Measurements from ENCODE around the gene NSG1.

The NSG1 gene

DNA sequence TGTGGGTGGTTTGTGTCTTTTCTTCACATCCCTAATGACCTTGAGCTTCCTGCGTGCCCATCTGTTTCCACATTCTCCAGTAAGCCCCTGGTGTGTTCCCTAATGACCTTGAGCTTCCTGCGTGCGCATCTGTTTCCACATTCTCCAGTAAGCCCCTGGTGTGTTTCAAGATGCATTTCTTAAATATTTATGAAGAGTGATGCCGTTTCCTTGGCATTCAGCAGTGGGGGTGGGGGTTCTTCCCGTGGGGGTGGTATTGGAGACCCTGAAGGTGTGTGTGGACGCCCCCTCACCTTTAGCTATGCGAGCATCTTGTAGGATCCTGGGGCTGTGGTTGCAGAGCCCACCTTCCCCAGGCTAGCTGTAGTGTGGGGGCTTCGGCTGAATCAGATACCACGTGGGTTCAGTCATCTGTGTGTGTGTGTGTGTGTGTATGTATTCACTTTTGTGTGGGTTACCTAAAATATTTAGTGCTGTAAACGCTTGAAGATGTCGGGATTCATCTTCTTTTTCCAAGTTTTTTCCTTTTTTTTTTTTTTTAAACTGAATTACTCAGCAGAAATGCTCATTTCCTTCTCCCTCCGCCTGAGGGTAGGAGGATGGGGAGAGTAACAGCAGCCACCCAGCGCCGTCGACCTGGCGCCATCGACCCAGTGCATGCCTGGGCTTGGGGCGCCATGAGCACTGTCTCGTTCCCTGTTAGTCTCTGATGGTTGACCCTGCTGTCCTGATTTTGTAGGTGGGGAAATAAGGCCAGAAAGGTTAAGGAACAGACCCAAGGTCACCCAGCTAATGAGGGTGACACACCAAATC is 9.9 kb downstream of the NSG1 start:
- DNase-seq: no peak

DNA sequence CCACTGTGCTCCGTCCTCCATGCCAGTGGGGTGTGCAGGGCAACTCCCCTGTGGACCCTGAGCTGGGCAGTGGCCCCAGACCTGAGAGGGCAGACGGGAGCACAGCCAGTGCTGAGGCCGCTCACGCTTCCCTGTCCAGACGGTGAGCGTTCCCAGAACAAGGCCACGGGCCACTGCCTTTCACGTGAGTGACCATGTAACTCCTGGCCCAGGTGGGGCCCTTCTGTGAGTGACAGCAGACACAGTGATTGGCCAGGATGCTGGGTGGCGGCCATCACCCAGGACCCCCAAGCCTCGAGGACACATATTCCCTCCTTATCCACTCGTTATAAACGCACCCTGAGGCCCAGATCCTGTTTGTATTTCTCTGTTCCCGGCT is 10.5 kb downstream of the NSG1 start:
- DNase-seq: no peak

DNA sequence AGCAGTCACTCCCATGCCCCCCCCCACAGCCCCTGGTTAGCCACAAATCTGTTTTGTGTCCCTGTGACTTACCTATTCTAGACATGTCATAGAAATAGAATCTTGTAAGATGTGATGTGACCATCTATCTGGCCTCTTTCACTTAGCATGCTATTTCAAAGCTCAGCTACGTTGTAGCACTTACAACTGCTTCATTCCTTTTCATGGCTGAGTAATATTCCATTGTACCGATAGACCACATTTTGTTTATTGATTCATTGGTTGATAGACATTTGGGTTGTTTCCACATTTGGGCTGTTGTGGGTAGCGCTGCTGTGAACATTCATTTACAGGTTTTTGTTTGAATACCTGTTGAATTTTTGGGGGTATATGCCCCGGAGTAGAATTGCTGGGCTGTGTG is 11.5 kb downstream of the NSG1 start:
- DNase-seq: no peak

DNA sequence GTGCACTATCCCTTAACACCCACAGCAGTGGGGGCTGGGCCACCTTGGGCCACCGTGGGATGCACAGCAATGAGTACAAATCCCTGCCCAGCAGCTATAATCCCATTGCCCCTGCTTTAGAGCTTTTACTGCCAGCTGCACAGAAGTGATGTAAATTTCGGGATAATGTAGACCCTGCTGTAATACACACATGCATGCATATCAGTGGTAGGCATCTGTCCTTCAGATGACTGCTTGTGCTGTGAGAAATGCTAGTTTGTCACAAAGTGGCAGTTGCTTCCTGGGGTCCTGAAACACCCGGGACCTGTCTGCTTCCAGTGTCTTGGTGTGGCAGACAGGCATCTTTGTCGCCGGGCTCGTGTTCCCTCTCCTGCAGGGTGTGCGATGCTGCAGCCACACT is 14.1 kb downstream of the NSG1 start:
- no peak for DNase-seq

DNA sequence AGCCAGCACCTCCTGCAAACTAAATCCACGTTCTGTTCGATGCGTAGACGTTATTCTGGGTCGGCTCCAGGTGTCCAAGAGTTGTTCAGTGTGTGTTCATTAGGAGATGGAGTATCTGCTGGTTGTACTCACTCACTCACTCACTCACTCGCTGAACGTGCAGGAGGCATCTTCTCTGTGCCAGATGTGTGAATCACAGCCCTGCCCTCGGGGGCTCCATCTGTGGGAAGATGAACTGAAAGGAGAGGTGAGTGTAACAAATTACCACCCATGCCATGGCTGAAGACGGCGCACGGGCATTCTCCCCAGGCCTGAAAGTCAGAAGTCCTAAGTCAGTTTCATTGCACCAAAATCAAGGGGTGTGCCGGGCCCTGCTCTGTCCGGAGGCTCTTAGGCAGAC is 16.1 kb downstream of the NSG1 start:
- no peak for DNase-seq

DNA sequence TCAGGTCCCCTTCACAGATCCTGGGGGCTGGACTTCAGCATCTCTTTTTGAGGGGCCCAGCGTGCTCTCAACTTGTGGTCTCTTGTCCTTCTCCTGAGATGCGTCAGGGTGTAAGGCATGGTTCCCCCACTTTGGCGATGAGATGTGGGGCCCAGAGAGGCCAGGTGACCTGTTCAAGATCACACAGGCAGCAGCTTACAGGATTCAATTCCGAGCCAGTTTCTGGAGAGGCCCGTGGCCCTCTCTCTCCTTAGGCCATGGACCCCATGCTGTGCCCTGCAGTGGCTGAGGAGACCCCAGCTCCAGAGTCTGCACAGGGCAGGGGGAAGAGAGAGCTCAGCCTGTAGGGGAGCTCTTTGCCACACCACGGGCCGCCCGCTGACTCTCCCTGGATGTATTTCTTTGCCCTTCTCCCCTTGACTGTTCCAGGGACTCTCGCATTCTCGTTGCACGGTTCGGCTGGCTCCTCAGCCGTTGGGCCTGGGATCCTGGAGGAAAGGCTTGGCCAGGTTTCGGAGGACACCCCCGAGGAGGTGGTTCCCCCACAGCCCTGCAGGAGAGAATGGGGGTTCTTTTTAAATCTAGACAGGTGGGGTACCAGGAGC is 18.6 kb downstream of the NSG1 start:
- no peak for DNase-seq

DNA sequence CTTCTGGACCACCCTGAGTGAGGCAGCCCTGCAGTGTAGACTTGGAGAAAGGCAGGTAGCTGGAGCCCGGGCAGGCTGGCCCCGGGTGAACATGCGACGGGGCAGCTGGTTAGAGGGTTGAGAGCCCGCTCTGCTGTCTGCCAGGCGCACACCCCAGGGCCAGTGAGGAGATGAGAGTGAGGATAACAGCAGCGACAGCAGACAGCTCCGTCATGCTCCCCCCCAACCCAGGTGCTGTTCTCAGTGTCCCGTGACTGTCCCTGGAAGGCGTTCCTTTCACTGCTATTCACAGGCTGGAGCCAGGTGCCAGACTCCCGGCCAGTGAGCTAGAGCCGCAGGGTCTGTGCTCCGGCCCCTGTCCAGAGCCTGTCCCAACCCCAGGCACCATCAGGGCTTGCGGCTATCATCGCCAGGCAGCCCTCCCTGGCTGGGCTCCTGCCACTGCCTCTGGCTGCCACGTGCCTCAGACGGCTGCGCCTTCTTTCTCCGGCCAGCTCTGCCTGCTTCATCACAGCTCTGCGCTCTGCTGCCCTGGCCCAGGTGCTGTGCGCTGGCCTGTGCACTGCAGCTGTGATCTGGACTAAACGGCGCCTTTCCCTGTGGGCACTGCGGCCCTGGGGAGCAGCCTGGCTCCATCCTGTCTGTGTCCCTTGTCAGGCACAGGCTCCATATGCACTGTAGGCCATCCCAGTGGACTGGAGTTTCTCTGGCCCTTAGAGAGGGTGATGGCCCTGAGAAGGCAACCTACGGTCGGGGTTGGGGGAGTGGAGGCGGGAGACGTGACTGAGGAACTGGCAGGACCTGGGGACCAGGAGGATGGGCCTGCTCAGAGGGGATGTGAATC is 19.8 kb downstream of the NSG1 start:
- no peak for DNase-seq

DNA sequence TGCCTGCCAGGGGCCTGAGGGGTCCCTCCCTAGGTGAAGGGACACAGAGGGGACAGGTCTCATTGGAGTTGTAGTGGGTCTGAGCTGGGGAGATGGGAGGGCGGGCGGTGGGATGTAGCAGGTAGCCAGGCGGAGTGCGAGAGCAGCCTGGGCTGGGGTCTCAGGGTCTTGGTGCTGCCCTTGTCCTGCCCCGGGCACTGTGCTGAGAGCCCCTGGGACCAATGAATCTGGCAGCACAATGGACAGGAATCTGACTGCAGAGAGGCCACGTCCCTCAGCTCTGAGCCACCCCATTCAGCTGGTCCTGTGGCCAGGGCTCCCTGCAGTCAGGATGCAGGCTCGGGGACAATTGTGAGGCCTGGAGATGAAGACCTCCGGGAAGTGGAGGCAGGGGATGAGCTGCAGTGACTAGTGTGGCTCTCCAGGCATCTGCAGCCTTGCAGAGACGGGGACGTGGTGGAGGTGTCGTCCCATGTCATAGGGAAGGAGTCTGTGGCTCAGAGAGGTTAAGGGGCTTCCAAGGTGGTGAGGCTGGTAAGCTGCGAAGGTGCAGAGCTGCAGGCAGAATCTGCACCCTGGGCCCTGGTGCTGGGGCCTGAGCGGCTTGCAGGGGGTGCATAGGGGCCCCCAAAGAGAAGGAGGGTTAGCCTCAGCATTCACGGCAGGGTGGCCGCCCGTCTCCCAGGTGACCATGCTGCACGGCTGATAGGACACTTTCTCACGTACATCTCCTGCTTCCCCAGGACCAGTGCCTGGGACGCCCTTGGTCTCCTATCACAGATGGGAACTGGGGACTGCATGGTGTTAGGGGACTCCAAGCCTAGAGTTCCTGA is 20.6 kb downstream of the NSG1 start:
- no peak for DNase-seq

DNA sequence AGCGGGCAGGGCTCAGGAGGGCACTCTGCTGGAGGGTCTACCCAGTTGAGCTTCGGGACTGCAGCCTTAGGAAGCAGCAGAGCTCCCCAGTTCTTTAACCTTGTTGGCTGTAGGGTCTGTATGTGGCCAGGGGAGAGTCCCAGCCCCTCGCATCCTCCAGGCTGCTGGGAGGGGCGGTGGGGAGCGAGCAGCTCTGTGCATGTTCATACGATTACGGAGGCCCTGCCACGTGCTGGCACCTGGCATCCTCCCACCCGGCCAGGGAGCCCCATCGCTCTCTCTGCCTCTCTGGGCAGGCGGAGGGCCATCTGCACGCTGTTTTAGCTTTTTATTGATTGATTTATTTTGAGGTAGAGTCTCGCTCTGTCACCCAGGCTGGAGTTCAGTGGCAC is 21.2 kb downstream of the NSG1 start:
- no peak for DNase-seq

DNA sequence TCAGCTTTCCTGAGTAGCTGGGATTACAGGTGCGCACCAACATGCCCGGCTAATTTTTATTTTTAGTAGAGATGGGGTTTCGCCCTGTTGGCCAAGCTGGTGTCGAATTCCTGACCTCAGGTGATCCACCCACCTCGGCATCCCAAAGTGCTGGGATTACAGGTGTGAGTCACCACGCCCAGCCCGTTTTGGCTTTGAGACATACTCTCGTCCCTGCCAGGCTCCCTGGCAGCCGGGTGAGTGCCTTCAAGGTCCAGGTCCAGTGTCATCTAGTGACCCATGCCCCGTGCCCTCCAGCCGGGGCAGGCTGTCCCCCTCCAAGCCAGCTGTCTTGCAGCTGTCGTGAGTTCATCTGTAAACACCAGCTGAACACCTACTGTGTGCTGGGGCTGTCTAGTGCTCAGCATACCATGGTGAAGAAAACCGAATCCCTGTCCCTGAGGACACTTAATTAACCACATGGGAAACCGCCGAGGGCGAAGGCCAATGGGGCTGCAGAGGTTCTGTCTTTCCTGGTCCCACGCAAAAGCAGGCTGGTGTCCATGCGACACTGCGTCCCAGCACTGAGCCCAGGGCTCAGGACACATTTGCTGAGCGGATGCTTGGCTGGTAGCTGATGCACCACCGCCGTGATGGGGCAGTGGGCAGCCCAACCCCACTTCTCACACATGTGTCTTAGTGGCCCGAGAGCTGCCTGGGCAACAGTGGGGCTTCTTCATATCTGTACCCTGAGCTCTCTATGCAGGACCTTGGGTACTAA is 21.9 kb downstream of the NSG1 start:
- DNase-seq: no peak

DNA sequence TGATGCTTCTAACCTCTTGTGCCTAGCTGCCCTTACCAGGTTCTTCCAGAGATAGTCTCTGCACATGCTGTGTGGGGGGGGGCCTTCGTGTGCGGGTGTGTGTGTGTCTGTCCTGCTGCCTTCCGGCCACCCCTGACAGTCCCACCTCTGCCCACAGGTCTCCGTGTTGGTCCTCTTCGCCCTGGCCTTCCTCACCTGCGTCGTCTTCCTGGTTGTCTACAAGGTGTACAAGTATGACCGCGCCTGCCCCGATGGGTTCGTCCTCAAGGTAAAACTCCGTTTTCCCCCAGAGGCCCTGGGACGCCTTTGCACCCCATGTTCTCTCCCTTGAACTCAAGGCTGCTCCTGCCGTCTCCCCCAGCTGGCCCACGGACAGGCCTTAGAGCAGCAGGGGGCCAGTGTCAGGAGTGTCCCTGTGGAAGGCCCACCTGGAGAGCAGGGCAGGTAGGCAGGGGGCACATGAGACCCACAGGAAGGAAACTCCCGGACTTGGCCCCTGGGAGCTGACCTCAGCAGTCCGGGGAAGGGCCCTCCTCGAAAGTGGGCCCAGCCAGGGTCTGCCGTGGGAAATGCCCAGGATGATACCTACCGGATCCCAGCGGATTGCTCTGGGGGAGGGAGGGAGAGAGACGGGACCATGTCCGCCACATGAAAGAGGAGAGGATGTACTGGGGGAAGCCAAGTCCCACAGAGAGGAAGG is 22.7 kb downstream of the NSG1 start:
- no peak for DNase-seq

DNA sequence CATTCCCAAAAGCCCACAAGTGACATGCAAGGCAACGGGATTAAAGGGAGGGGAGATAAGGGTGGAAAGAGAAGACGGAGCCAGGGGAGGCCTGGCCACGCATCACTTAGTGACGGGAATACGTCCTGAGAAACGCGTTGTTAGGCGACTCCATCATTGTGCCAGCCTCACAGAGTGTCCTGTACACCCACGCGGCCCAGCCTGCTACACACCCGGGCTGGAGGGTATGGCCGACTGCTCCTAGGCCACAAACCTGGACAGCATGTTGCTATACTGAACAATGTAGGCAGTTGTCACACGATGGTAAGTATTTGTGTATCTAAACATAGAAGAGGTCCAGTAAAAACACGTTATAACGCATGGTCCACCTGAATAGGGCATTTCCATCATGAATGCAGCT is 23.4 kb downstream of the NSG1 start:
- no peak for DNase-seq

DNA sequence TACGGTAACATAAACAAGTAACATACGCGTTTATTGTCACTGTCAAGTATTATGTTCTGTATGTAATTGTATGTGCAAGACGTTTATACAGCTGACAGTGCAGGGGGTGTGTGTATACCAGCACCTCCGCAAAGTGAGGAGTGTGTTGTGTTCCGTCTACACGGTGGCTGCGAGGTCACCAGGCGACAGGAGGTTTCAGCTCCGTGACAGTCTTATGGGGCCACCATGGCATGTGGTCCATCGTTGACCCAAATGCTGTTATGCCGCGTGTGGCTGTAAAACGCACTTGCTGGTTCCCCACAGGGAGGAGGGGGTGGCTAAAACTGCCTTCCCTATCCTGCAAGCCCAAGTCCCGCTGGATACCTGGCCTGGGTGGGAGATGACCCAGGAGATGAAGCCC is 25.0 kb downstream of the NSG1 start:
- no peak for DNase-seq

DNA sequence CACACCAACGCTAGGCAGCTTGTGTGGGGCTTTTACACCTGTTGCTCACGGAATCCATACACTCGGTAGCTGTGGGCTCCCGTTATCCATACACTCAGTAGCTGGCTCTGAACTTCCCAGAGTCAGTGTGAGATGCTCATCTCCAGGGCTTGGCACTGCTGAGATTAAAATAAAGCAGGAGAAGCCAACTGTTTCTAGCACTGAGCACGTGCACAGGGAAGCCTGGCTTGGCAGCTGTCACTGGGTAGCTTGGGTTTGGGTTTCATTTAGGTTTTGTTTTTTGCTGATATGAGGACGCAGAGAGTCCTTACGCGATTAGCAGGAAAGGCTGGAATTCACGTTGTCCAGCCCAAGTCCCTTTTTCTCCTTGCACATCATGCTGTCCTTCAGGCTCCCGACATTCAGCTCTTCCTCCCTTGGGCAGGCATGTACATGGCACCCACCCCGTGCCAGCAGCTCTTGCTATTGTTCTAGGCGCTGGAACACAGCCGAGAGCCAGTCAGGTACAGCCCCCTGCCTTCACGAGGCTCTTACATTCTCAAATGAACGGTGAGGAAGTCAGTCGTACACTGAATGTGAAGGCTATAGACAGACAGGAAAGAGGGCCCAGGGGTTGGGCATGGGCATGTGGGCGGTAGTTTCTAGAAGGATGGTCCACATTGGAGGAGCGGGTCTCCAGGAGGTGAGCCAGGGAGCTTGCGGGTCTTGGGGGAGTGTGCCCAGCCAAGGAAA is 25.9 kb downstream of the NSG1 start:
- no peak for DNase-seq

DNA sequence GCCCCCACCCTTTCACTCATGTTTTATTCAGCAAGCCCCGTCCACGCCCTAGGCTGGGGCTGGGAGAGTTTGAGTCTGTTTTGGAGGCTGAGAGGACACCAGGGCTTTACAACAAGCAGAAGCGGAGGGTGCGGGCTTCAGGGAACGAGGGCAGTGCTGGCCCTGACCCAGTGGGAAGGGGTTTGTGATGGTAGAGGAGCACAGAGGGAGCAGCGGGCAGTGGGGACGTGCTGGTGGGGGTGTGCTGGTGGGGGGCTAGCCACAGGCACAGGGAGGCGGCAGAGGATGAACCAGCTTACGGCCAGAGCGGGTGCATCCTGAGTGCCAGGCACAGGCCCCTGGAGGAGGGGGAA is 26.4 kb downstream of the NSG1 start:
- DNase-seq: no peak

DNA sequence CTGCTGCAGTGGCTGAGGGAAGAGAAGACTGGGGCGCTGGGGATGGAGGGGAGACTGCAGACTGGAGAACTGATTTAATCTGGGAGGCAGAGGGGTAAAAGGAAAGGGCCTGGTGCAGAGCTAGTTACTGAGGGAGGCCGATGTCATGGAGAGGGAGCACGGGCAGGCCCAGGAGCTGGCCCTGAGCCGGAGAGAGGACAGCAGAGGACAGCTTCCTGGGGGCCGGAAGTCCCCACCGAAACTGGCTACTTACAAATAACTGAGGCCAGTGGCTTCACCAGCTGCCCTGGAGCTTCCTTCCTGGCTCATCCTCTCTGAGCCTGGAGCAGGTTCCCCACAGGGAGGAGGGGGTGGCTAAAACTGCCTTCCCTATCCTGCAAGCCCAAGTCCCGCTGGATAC is 26.9 kb downstream of the NSG1 start:
- DNase-seq: no peak

DNA sequence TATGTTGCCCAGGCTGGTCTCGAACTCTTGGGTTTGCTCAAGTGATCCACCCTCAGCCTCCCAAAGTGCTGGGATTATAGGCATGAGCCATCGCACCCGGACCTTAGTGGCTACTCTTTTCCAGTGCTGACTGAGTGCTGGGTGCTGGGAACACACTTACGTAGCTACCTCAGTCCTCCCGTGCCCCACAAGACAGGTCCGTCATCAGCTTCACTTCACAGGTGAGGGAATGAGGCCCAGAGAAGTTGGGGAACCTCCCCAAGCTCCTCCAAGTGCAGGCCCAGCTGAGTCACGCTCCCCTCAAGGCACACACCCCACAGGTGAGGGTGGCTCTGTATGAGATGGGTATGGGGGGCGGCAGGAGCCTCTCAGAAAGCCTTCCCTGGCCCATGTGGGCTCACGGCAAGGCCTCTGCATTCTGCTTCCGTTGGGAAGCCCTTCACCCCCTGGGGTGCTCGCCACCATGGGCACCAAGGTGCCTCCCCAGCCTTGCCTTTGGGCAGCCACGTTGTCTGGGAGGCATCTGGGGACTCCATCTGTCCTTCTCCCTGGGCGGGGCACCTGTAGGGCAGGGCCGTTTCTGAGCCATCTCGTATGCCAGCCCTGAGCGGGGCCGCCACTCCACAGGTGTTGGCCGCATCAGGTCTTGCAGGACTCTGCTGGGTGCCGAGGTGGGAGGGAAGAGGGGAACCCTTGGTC is 28.4 kb downstream of the NSG1 start:
- no peak for DNase-seq

DNA sequence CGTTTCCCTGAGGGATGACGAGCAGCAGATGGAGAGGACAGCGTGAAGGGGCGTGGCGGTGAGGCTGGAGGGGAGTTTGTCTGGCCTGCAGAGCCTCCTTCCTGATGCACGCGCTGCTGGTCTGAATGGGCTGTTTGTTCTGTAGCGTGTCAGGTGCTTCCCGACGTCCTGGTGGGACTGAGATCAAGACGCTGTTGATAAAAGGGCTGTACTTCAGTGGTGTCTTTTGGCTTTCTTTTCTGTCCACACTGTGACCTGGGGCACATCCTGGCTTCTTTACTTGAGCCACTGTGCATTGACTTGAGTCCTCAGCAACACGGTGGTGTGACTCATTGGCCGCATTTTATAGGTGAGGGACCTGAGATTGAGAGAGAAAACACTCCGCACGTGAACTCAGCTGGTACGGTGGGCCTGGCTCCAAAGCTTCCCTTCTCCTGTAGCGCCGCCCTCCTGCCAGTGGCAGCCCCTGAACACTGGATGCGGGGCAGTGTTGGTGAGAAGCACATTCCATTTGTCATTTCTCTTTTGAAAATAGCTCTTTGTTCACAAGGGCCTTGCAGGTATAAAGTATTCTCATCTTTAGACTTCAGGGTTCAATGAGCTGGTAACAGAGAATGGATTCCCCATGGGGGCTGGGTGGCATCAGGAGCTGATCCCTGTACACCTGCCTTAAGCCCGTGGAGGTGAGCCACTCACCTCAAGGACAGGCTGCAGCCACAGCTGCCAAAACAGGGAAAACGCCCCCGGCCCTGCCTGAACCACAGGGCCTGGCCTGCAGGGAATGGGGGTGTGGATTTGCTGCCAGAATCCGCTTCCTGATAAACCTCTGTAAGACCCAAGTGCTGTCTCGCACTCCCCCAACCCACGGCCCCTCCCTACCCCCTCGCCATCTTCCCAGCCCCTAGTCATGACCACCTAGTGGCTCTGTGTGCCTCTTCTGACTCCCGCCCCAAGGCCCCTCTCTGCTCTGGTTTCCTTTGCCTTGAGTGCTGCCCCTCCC is 29.2 kb downstream of the NSG1 start:
- no peak for DNase-seq

DNA sequence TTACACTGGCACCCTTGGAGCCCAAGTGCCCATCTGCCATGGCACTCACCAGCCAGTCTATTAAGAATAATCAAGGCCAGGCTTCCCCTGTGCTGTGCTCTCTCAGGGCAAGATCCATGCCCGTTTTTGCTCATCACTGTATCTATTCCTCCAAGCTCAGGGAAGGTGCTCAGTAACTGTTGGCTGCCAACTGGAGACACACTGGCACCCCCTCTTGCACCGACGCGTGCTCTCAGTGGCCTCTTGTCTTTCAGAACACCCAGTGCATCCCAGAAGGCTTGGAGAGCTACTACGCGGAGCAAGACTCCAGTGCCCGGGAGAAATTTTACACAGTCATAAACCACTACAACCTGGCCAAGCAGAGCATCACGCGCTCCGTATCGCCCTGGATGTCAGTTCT is 30.1 kb downstream of the NSG1 start:
- no peak for DNase-seq
